ENCODE results near the gene KLK3. TPM values are rescaled to one million over a fixed set of nuclear protein-coding genes. Genes with fewer than 3 reads are reported as not detected.

The KLK3 gene
- total RNA-seq, 1 donor from 2014 or later: not detected

DNA sequence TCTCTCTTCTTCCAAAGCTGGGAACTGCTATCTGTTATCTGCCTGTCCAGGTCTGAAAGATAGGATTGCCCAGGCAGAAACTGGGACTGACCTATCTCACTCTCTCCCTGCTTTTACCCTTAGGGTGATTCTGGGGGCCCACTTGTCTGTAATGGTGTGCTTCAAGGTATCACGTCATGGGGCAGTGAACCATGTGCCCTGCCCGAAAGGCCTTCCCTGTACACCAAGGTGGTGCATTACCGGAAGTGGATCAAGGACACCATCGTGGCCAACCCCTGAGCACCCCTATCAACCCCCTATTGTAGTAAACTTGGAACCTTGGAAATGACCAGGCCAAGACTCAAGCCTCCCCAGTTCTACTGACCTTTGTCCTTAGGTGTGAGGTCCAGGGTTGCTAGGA, 5.1 kb downstream of the KLK3 start:
- no peaks in the 10 kb centered on the region for H3K36me3 ChIP-seq (ENCODE audit: control insufficient read depth, insufficient read depth, low read length)
- TF ChIP-seq, protein P1, sequence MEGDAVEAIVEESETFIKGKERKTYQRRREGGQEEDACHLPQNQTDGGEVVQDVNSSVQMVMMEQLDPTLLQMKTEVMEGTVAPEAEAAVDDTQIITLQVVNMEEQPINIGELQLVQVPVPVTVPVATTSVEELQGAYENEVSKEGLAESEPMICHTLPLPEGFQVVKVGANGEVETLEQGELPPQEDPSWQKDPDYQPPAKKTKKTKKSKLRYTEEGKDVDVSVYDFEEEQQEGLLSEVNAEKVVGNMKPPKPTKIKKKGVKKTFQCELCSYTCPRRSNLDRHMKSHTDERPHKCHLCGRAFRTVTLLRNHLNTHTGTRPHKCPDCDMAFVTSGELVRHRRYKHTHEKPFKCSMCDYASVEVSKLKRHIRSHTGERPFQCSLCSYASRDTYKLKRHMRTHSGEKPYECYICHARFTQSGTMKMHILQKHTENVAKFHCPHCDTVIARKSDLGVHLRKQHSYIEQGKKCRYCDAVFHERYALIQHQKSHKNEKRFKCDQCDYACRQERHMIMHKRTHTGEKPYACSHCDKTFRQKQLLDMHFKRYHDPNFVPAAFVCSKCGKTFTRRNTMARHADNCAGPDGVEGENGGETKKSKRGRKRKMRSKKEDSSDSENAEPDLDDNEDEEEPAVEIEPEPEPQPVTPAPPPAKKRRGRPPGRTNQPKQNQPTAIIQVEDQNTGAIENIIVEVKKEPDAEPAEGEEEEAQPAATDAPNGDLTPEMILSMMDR (IDR thresholded peaks at IDR 0.05; ENCODE audit: insufficient read depth, low read length, poor library complexity, severe bottlenecking): no peak
- H3K4me3 ChIP-seq (ENCODE audit: low read depth, low read length): no peak overlapping the region
- H3K27me3 ChIP-seq (ENCODE audit: control insufficient read depth, insufficient read depth, low read length): no peaks in the 10 kb centered on the region
- DNase-seq (ENCODE audit: low read depth): no peak

DNA sequence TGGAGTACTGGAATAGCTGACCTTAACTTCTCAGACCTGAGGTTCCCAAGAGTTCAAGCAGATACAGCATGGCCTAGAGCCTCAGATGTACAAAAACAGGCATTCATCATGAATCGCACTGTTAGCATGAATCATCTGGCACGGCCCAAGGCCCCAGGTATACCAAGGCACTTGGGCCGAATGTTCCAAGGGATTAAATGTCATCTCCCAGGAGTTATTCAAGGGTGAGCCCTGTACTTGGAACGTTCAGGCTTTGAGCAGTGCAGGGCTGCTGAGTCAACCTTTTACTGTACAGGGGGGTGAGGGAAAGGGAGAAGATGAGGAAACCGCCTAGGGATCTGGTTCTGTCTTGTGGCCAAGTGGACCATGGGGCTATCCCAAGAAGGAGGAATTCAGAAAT, 6.3 kb downstream of the KLK3 start:
- no peak for DNase-seq (ENCODE audit: low read depth)

DNA sequence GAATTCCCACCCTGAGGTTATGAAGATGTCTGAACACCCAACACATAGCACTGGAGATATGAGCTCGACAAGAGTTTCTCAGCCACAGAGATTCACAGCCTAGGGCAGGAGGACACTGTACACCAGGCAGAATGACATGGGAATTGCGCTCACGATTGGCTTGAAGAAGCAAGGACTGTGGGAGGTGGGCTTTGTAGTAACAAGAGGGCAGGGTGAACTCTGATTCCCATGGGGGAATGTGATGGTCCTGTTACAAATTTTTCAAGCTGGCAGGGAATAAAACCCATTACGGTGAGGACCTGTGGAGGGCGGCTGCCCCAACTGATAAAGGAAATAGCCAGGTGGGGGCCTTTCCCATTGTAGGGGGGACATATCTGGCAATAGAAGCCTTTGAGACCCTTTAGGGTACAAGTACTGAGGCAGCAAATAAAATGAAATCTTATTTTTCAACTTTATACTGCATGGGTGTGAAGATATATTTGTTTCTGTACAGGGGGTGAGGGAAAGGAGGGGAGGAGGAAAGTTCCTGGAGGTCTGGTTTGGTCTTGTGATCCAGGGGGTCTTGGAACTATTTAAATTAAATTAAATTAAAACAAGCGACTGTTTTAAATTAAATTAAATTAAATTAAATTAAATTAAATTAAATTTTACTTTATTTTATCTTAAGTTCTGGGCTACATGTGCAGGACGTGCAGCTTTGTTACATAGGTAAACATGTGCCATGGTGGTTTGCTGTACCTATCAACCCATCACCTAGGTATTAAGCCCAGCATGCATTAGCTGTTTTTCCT, 7.0 kb downstream of the KLK3 start:
- no peaks in the 10 kb centered on the region for H3K27me3 ChIP-seq (ENCODE audit: control insufficient read depth, insufficient read depth, low read length)

More for the DNA sequence above, 6.3 kb downstream of the KLK3 start:
- TF ChIP-seq, protein P1 (IDR thresholded peaks at IDR 0.05; ENCODE audit: insufficient read depth, low read length, poor library complexity, severe bottlenecking): no peak
- H3K36me3 ChIP-seq (ENCODE audit: control insufficient read depth, insufficient read depth, low read length): no peaks in the 10 kb centered on the region
- no peak overlapping the region for H3K4me3 ChIP-seq (ENCODE audit: low read depth, low read length)
- H3K27me3 ChIP-seq (ENCODE audit: control insufficient read depth, insufficient read depth, low read length): no peaks in the 10 kb centered on the region

DNA sequence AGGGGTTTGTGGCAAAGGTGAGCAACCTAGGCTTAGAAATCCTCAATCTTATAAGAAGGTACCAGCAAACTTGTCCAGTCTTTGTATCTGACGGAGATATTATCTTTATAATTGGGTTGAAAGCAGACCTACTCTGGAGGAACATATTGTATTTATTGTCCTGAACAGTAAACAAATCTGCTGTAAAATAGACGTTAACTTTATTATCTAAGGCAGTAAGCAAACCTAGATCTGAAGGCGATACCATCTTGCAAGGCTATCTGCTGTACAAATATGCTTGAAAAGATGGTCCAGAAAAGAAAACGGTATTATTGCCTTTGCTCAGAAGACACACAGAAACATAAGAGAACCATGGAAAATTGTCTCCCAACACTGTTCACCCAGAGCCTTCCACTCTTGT, 14.8 kb downstream of the KLK3 start:
- TF ChIP-seq, protein P1 (IDR thresholded peaks at IDR 0.05; ENCODE audit: insufficient read depth, low read length, poor library complexity, severe bottlenecking): no peak
- DNase-seq (ENCODE audit: low read depth): no peak
- peaks cover 6% of the 10 kb centered on the region for H3K27me3 ChIP-seq (ENCODE audit: control insufficient read depth, insufficient read depth, low read length)

More for the DNA sequence above, 7.0 kb downstream of the KLK3 start:
- TF ChIP-seq, protein P1 (IDR thresholded peaks at IDR 0.05; ENCODE audit: insufficient read depth, low read length, poor library complexity, severe bottlenecking): no peak
- Histone ChIP-seq H3K4me3 (ENCODE audit: low read depth, low read length) (no peak overlapping the region), H3K36me3 (ENCODE audit: control insufficient read depth, insufficient read depth, low read length) (no peaks in the 10 kb centered on the region)
- no peak for DNase-seq (ENCODE audit: low read depth)

DNA sequence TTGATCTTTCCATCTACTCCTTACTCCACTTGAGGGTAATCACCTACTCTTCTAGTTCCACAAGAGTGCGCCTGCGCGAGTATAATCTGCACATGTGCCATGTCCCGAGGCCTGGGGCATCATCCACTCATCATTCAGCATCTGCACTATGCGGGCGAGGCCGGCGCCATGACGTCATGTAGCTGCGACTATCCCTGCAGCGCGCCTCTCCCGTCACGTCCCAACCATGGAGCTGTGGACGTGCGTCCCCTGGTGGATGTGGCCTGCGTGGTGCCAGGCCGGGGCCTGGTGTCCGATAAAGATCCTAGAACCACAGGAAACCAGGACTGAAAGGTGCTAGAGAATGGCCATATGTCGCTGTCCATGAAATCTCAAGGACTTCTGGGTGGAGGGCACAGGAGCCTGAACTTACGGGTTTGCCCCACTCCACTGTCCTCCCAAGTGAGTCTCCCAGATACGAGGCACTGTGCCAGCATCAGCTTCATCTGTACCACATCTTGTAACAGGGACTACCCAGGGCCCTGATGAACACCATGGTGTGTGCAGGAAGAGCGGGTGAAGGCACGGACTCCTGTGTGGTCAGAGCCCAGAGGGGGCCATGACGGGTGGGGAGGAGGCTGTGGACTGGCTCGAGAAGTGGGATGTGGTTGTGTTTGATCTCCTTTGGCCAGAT, 15.8 kb downstream of the KLK3 start:
- Histone ChIP-seq H3K27me3 (ENCODE audit: control insufficient read depth, insufficient read depth, low read length) (peaks cover 8% of the 10 kb centered on the region), H3K36me3 (ENCODE audit: control insufficient read depth, insufficient read depth, low read length) (no peaks in the 10 kb centered on the region), H3K4me3 (ENCODE audit: low read depth, low read length) (no peak overlapping the region)
- no peak for DNase-seq (ENCODE audit: low read depth)
- TF ChIP-seq, protein P1 (IDR thresholded peaks at IDR 0.05; ENCODE audit: insufficient read depth, low read length, poor library complexity, severe bottlenecking): no peak

More for the DNA sequence above, 14.8 kb downstream of the KLK3 start:
- Histone ChIP-seq H3K4me3 (ENCODE audit: low read depth, low read length) (no peak overlapping the region), H3K36me3 (ENCODE audit: control insufficient read depth, insufficient read depth, low read length) (no peaks in the 10 kb centered on the region)

All from kidney epithelial cell (primary cell).